ENCODE results near the gene S100A11. TPM values are rescaled to one million over a fixed set of nuclear protein-coding genes. Genes with fewer than 3 reads are reported as not detected.

The S100A11 gene
- total and polyA plus RNA-seq, 9 donors, result 60.2 to 449 (median 154) TPM

DNA sequence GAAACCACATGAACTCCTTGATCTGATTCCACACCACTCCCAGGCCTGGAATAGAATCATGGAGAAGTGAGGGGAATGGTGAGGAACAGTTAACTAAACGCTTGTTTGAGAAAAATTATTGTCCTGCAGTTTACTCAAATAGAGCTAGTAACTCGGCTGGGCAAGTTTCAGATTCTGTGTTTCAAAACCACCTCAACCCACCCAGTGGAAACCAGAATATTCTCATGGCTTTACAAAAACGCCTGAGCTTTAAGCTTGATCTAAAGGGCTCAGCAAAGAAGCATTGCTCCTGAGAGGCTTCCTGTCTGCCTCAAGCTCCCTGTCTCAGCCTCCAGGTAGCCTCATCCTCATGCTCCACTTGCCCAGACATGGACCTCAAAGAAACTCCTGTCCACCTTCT is 35.5 kb upstream of the S100A11 start:
- DNase-seq, result no peak
- TF ChIP-seq EP300 (IDR thresholded peaks at IDR 0.05), result no peak
- TF ChIP-seq, protein P1, sequence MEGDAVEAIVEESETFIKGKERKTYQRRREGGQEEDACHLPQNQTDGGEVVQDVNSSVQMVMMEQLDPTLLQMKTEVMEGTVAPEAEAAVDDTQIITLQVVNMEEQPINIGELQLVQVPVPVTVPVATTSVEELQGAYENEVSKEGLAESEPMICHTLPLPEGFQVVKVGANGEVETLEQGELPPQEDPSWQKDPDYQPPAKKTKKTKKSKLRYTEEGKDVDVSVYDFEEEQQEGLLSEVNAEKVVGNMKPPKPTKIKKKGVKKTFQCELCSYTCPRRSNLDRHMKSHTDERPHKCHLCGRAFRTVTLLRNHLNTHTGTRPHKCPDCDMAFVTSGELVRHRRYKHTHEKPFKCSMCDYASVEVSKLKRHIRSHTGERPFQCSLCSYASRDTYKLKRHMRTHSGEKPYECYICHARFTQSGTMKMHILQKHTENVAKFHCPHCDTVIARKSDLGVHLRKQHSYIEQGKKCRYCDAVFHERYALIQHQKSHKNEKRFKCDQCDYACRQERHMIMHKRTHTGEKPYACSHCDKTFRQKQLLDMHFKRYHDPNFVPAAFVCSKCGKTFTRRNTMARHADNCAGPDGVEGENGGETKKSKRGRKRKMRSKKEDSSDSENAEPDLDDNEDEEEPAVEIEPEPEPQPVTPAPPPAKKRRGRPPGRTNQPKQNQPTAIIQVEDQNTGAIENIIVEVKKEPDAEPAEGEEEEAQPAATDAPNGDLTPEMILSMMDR (IDR thresholded peaks at IDR 0.05), result no peak
- no peak for TF ChIP-seq POLR2A (IDR thresholded peaks at IDR 0.05)
- Histone ChIP-seq H3K27me3 (no peaks in the 10 kb centered on the region), H3K27ac (no peak overlapping the region), H3K4me1 (ENCODE audit: insufficient read depth) (no peaks in the 10 kb centered on the region), H3K9me3 (no peaks in the 10 kb centered on the region), H3K4me3 (no peak overlapping the region), H3K36me3 (no peaks in the 10 kb centered on the region)
- 68 to 78% (median 75%) methylated on average over 3 of the region's 3 CpGs for WGBS, 3 donors
- intact Hi-C loops (cut with DNase I), result no loop called here

DNA sequence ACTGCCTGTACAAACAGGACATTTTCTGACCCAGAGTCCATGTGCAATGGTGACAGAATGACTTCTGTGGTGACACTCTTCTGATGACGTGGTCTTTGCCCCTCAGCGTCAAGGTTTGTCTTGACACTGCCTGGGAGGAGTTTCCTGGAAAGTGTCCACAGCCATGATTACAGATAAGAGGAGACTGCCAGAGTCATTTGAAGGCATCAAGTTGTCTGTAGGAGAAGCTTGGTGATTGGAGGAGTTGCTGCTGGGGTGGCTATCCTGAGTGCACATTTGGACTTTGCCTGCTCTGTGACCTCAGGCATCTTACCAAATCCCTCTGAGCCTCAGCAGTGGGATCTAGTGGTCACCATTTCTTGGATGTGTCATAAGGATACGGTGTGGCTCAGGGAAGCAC is 34.3 kb upstream of the S100A11 start:
- 71 to 89% (median 74%) methylated on average over 3 of the region's 3 CpGs for WGBS, 3 donors

GRCh38 chr1:152067929-152068328 is 31.1 kb upstream of the S100A11 start:
- H3K4me3 ChIP-seq, result no peak overlapping the region
- no peaks in the 10 kb centered on the region for H3K36me3 ChIP-seq
- 38 to 78% (median 45%) methylated on average over 1 of the region's 1 CpG for WGBS, 3 donors
- H3K9me3 ChIP-seq, result no peaks in the 10 kb centered on the region
- no peaks in the 10 kb centered on the region for H3K27me3 ChIP-seq
- intact Hi-C loops (cut with DNase I), result no loop called here
- TF ChIP-seq, protein P1 (IDR thresholded peaks at IDR 0.05), result no peak
- TF ChIP-seq POLR2A (IDR thresholded peaks at IDR 0.05) (no peak), EP300 (IDR thresholded peaks at IDR 0.05) (no peak)
- H3K27ac ChIP-seq, result no peak overlapping the region
- H3K4me1 ChIP-seq (ENCODE audit: insufficient read depth), result no peaks in the 10 kb centered on the region
- no peak for DNase-seq

More for the DNA sequence above, 34.3 kb upstream of the S100A11 start:
- Histone ChIP-seq H3K9me3 (no peaks in the 10 kb centered on the region), H3K4me3 (no peak overlapping the region), H3K4me1 (ENCODE audit: insufficient read depth) (no peaks in the 10 kb centered on the region), H3K27ac (no peak overlapping the region), H3K36me3 (no peaks in the 10 kb centered on the region), H3K27me3 (no peaks in the 10 kb centered on the region)
- intact Hi-C loops (cut with DNase I), result no loop called here
- TF ChIP-seq POLR2A (IDR thresholded peaks at IDR 0.05), result no peak
- no peak for DNase-seq

DNA sequence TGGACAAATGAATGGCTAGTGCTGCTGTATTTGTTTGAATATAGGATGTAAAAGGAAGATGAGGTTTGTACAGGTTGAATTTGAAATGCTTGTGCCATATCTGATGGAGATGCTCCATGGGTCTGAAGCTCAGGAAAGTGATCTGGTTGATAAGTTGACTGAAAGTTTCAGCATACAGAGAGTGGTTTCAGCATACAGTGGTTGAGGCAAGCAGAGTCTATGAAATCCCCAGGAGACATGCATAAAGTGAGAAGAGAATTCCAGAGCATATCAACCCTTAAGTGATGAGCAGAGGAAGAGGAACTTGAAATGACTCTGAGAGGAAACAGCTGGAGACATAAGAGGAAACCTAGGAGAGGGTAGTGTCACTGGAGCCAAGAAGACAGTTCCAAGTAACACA is 30.3 kb upstream of the S100A11 start:
- intact Hi-C loops (cut with DNase I), result no loop called here
- no peaks in the 10 kb centered on the region for H3K4me1 ChIP-seq (ENCODE audit: insufficient read depth)
- DNase-seq, result no peak

GRCh38 chr1:152061952-152062351 is 25.1 kb upstream of the S100A11 start:
- intact Hi-C loops (cut with DNase I), result no loop called here
- Histone ChIP-seq H3K9me3 (no peaks in the 10 kb centered on the region), H3K4me3 (no peak overlapping the region), H3K27me3 (no peaks in the 10 kb centered on the region), H3K36me3 (no peaks in the 10 kb centered on the region), H3K27ac (no peak overlapping the region), H3K4me1 (ENCODE audit: insufficient read depth) (no peaks in the 10 kb centered on the region)
- no peak for DNase-seq
- TF ChIP-seq POLR2A (IDR thresholded peaks at IDR 0.05), result no peak
- TF ChIP-seq, protein P1 (IDR thresholded peaks at IDR 0.05), result no peak
- TF ChIP-seq EP300 (IDR thresholded peaks at IDR 0.05), result no peak

More for the DNA sequence above, 30.3 kb upstream of the S100A11 start:
- Histone ChIP-seq H3K27ac (no peak overlapping the region), H3K4me3 (no peak overlapping the region), H3K27me3 (no peaks in the 10 kb centered on the region), H3K36me3 (no peaks in the 10 kb centered on the region), H3K9me3 (no peaks in the 10 kb centered on the region)
- TF ChIP-seq, protein P1 (IDR thresholded peaks at IDR 0.05), result no peak

All from ovary (tissue), 9 donors.